LoVo (cell line): ENCODE data around the gene MTA1.

Experiments used
- DNase-seq: peaks from one replicate; pipeline ENCODE4 v3.0.0-alpha.2; 2016; ENCODE audit warnings: low spot score

Gene MTA1

GRCh38 chr14:105487986-105488777 lies 68.6 kb downstream of the MTA1 start:
- no peak for DNase-seq

DNA sequence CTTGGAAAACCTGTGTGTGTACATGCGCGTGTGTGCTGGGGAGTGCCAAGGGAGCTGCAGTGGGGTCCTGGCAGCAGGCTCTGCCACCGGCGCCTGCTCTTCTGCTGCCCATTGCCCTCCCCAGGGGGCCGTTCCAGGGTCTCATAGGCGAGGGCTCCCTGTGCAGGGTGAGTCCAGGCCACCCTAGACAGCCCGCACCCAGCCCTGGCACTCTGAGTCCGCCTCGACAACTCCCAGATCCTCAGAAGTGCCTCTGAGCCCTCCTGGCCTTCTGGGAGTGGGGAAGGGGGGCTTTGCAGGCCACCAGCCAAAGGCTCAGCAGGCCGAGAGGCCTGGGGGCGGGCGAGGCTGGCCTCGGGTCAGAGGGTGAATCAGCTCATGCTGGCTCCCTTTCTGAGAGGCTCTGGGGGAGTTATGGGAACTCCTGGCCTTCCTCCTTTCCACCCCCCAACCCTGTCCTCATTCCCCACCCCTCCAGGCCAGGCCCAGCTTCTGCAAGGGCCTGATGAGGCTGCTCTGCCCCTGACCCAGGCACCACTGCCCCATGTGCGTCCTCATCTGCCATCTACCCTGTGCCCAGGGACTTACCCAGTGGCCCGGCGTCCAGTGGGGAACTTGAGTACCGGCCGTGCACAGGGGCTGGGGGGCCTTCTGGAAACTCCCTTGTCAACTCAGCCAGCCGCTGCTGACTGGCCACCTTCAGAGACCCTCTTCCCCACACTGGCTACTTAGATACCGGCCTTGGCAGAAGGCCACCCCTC lies 69.3 kb downstream of the MTA1 start:
- DNase-seq: no peak

GRCh38 chr14:105489542-105490266 lies 70.1 kb downstream of the MTA1 start:
- DNase-seq: peak; percentile 85

DNA sequence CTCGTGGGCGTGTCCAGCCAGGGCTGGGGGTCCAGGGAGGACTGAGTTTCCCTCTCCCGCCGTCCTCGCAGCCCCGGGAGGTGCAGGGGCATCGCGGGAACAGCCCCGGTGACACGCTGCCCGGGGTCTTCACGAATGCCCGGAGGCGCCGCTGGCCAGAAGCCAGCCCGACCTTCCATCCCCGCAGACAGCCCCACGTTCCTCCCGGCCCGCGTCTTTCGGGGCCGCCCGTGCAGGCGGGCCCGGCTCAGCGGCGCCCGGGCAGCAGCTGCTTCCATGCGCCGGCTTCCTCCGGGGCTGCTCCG lies 70.6 kb downstream of the MTA1 start:
- DNase-seq: no peak

- peak; percentile 100 for DNase-seq
Measured at GRCh38 chr14:105490572-105491365, 71.1 kb downstream of the MTA1 start, which contains the start of gene TEDC1. TSS of gene TEDC1 (plus strand) at chr14:105491246. CDS start at chr14:105491376, 130 bp downstream.

- peak; percentile 51 for DNase-seq
Measured at GRCh38 chr14:105491366-105491973, 71.8 kb downstream of the MTA1 start.

DNA sequence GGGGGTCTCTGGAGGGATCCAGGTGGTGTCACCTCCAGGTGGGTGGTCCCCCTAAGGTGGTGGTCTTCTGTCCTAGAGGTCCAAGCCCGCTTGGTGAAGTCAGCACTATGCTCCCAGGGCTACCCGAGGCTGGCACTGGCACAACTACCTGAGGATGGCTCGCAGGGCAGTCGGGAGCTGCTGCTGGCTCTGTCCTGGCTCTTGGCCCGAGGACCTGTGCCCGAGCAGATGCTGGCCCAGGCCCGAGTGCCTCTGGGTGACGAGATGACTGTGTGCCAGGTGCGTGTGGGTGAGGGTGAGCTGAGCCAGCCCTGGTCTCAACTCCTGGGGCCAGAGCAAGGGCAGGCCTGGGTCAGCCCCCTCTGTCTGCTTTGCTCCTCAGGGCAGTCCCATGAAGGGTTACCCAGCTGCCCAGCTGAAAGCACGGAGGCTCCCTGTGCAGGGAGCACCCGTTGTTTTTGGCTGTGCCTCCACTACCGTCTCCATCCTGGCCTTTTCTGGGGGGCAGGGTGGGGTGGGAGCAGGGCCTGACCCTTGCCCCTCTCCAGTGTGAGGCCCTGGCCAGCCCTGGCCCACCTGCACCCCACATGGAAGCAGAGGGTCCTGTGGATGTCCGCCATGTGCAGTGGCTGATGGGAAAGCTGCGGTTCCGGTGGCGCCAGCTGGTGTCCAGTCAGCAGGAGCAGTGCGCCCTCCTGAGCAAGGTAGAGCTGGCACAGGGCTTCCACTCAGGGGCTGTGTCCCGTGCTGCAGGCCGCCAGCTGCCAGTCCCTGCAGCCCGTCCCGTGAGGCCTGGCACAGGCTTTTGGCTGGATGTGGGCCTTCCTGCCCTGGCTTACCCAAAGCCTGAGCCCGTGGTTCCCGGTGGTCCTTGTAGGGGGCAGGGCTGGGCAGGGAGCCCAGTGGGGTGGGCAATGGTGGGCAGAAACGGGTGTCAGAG lies 72.7 kb downstream of the MTA1 start:
- no peak for DNase-seq

GRCh38 chr14:105492971-105493871 lies 73.6 kb downstream of the MTA1 start:
- DNase-seq: no peak

DNA sequence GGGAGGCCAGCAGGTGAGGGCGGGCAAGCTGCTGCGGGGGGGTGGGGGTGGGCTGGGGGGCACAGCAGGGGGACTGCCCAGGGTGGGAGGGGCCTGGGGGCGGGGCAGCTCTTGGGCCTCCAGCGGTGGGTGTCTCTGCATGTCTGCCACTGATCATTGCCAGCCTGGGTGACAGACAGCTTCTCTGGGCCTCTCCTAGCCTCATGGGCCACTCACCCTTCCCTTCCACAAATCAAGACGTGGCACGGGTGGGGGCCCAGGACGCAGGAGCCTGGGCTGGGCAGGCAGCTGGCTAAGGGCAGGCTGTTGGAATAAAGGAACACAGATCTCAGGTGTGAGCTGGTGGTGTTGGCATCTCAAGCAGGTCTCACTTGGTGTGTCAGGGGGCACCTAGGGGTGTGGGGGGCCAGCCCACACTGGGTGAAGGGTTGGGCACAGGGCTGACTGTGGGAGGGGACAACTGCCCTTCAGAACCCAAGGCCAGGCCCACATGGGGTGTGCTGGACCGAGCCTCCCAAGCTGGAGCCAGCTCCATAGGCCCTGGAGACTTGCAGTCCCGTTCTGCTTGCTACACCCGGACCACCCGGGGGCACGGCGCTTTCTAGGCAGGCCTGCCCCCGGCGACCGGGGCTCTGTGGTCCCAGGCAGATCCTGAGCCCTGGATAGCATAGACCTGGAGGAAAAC lies 74.4 kb downstream of the MTA1 start:
- no peak for DNase-seq

GRCh38 chr14:105494606-105494929 lies 74.9 kb downstream of the MTA1 start:
- no peak for DNase-seq

DNA sequence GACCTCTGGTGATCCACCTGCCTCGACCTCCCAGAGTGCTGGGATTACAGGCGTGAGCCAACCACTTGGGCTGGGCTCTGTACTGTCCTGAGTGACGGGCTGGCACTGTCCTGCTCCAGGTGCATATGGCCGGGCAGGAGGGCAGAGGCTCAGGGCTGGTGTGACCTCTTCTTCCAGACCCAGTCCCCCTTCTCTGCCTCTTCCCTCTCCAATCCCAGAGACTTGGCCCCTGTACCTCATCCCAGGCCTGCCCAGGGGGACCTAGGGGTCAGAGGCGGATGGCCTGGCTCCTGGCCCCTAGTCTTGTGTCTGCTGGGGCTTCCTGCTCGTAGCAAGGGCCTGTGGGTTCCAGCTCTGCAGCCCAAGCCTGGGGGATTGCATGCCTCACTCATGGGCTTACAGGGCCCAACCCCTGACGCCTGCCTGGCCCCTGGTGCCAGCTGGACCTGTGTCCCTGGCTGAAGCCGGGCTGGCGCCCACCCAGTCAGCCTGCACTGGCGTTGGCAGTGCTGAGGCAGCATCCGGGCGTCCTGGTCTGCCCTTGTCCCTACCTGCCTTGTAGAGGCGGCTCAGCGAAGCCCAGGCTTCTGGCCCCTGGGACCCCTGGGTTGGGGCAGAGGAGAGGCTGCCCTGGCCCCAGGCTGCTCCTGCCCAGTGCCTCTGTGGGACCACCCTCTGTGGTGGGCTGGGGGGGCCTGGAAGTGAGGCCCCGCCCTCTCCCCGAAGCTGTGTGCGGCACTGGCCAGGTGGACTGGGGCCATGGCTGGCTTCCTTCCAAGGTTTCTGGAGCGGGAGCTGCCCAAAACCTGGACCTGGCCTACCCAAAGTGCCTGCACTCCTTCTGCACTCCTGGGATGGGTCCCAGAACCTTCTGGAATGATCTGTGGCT lies 75.7 kb downstream of the MTA1 start:
- DNase-seq: no peak

DNA sequence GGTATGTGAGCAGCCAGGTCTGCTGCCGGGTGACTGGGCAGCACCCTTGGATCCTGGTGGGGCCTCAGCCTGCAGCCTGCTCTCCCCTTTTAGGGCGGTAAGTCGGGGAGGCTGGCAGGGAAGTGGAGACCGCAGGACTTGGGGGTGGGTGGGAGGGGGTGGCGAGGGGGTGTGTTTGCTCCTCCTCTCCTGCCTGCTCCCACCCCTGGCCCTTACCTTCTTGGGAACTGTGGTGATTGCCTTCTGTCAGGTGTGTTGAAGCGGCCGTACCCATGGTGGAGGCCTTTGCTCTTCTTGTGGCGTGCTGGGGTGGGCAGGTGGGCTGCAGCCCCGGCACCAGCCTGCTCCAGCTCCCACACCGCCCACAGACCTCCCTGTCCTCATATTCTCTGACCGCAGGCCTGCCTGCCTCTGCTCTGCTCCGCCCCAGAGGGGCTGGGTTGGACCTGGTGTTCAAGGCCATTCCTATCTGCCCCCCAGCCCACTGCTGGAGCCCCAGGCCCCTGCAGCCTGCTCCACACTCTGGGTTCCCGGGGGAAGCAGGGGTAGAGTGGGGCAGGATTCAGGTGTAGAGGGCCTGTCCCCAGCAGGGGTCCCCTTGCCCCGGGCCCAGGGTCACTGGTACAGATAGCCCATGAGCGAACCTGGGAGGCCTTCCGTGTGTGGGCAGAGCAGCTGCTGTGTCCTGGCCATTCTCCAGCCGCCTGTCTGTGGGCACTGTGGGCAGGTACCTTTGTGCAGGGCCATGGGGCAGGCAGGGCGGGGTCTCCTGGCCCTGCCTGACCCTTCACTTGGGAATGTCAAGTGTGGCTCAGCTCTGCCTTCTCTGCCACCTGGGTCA lies 76.6 kb downstream of the MTA1 start:
- no peak for DNase-seq

GRCh38 chr14:105496831-105497591 lies 77.4 kb downstream of the MTA1 start:
- DNase-seq: no peak

- no peak for DNase-seq
Measured at GRCh38 chr14:105497671-105498429, 78.2 kb downstream of the MTA1 start.
